IPS DF 4.7 (cell line): Measurements from ENCODE around the gene USP10.
"Not testable (repeated sequence)": the region's sequence is repeated elsewhere in the genome, so short reads cannot be mapped to it uniquely, and the experiment has no call there.

ENCODE experiments used
- DNase-seq: peaks from one replicate; pipeline ENCODE4 v3.0.0-alpha.2; 2013; ENCODE audit warnings: low spot score; ENCODE audit errors: extremely low read depth

The USP10 gene

GRCh38 chr16:84693869-84694268 is 5.9 kb upstream of the USP10 start:
- DNase-seq = not testable (repeated sequence)

DNA sequence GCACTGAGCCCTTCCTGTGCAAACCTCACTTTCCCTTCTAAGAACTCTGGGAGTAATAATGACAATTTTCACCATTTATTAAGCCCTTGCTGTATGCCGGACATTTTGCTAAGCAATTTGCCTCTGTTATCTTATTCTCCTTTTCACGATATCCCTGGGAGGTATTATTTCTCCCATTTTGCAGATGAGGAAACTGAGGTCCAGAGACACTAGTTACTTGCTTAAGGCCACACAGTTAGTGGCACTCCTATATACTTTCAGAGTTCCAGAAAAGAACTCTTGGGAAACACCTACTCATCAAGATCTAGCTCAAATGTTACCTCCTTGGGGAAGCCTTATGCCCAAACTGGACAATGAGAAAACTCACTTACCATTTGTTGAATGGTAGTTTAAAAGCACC is 4.8 kb upstream of the USP10 start:
- no peak for DNase-seq

GRCh38 chr16:84699147-84699711 is 571 bp upstream of the USP10 start:
- no peak for DNase-seq

- DNase-seq = no peak
These were observed 873 bp downstream of the USP10 start for GRCh38 chr16:84700446-84701300.

DNA sequence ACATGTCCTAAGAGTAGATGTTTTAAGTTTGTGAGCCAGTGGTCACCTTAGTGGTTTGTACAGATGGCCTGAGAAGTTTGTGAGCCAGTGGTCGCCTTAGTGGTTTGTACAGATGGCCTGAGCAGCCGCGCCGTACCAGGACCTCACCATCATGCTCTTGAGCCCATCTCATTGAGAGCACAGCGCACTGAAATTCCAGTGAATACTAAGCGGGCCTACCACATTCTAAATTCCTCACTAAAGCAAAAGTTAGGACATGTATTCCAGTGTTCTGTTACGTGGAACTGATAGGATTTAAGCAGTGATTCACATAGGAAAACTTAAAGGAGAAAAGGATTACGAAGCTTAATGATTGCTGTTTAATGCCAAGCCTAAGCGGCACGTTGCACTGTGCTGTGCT is 3.9 kb downstream of the USP10 start:
- no peak for DNase-seq

DNA sequence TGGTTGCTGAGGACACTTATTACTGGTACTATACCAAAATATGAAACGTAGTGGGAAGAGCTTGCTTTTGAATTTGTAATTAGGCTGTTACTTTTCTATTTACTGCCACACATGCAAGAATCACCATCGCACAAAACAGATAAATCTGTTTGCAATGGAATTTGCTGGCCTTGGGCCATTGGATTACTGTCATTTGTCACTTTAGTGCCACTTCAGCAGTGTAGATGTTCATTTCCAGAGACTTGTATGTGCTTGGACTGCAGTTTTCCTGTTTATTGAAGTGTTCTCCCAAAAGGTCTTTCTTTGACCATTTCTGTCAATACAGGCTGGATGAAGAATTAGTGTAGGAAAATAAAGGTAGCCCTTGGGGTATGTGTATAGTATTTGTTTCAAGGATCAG is 4.5 kb downstream of the USP10 start:
- DNase-seq = no peak

GRCh38 chr16:84706856-84707255 is 7.1 kb downstream of the USP10 start:
- DNase-seq = no peak

DNA sequence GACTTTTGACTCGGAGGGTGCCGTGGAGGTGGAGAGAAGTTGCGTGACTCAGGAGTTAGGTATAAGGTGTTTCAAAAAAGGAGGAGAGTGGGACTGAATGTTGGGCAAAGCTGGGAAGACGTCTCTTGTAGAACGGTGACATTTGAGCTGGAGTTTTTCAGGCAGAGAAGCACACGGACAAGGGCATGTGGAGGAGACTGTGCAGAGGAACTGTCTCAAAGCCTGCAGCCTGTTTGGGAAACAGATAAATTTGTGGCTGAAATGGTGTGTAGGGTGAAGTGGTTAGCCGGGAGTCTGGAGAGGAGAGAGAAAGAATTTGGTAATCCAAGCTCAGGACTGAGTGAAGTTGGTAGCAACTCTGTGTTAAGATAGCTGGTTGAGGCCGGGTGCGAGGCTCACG is 9.8 kb downstream of the USP10 start:
- DNase-seq = no peak

- DNase-seq = no peak
These were observed 10.9 kb downstream of the USP10 start for GRCh38 chr16:84710686-84711085.

DNA sequence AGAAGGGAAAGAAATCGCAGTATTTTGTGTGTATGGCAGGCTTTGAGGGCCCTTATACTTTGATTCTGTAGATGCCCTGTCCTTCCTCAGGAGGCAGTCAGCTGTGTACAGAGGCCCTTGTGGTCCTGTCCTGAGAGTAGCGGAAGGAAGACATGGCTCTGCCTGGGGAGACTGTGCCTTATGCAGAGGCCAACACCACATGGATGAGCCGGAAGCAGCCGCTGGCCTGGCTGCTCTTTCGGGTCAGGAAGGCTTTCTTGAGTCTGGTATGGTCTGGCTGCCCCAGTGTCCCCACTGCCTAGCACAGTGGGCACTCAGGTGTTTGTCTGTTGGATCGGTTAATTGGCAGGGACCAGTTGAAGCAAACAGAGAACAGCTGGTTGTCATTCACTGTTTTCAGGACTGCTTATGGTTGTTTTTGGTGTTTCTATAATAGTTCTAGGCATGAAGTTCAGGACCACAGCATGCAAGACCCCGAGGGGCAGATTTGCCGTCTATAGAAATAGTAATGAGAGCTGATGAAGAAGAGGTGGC is 12.4 kb downstream of the USP10 start:
- no peak for DNase-seq

DNA sequence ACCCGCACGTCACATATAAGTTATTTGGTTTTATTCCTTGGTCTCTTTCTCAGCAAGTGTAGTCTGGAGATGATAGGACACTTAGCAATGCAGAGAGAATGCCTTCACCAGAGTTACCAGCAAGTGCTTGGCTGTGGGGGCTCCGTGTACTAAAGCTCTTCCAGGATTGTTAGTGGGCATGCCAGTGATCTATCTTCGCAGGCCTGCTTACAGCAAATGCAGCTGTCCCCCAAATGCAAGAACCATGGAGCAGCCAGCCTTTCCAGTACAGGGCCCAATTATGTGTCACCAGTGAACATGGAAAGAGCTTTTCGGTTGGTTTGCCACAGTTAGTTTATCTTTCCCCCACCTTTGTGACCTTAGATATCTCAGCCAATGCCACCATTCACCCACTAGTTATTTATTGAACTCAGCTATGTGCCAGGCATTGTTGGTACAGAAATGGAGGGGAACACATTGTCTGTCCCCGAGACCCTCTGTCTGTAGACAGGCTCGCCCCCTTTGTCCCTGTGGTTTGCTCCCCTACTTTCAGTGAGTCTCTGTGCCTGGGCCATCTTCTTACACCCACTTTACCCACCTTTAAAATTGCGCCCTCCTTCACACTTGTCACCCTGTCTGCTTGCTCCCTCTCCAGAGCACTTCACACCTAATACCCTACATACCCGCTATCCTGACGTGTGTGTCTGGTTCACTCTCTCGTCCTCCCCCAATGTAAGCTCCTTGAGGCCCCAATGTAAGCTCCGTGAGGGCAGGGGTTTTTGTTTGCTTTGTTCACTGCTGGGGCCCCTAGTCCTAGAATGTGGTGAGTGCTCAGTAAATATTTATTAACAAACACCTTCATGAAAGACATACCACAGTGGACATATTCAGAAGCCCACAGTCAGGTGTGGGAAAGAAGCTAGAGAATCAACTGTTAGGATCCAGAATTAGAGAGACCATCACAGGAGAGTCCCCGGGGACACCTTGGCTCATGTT is 13.3 kb downstream of the USP10 start:
- no peak for DNase-seq

GRCh38 chr16:84714028-84714427 is 14.2 kb downstream of the USP10 start:
- no peak for DNase-seq

DNA sequence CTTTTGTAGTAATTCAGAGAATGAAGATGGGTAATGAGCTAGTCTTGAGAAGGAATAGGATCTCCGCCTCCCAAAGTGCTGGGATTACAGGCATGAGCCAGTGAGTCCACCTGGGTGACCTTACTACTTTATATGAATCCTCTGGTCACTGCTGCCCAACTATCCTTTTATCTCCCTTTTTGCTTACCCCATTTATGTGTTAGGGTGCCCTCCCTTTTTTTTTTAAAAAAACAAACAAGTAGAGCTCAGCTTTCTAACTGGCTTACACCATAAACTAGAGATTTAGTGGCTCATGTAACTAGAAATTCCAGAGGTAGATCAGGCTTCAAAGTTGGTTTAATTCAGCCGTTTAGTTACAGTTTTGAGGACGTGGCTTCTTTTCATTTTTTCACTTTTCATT is 15.6 kb downstream of the USP10 start:
- no peak for DNase-seq

DNA sequence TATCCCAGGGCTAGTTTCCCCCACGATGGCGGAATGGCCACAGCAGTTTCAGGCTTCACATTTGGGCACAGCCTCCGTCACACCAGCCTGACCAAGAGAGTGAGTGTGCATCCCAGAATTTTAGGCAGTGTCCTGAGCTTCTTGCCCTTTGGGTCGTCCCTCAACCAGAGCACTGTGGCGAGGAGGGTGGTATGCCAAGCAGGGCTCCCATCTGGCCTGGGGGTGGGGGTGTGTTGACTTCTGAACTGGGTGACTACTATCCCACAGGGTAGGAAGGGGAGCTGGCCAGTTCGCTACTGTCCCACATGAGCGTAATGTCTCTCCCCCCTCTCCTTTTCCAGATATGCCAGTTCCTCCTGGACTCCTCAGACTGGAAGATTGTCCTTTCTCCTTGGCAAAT is 16.1 kb downstream of the USP10 start:
- no peak for DNase-seq

DNA sequence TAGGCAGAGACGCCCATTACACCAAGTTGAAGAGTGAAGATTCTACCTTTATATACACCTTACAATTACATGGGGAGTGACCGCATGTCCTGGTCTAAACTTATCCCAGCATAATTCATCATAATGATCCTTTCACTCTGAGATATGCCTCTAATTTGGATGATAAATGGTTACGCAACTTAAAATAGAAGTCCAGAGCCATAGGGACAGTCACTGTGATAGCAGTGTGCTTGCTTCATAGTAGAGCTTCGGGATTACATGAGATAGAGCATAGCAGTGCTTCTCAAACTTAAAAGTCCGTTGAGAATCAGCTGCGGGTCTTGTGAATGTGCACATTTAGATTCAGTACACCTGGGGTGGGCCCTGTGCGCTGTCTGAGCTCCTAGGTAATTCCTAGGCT is 16.9 kb downstream of the USP10 start:
- no peak for DNase-seq

- no peak for DNase-seq
These were observed 17.7 kb downstream of the USP10 start for GRCh38 chr16:84717484-84717883.

DNA sequence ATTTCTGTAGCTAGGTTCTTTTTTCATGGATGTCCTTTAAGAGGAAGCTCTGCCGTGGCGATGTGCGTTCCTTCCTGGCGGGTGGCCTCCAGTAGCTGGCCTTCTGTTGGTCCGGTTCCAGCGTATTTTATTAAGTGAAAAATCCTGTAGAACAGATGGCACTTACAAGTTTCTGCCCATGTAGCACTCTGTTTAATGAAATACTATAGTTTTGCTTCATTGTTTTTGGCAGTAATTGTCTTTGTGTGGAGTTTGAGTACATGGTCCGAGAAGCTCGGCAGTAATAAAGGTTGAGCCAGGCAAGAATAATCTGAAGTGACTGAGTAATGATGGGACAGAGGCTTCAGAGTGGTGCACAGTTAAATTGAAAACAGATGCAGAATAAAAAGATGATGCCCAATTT is 20.4 kb downstream of the USP10 start:
- no peak for DNase-seq

GRCh38 chr16:84722068-84722467 is 22.3 kb downstream of the USP10 start:
- DNase-seq = no peak

DNA sequence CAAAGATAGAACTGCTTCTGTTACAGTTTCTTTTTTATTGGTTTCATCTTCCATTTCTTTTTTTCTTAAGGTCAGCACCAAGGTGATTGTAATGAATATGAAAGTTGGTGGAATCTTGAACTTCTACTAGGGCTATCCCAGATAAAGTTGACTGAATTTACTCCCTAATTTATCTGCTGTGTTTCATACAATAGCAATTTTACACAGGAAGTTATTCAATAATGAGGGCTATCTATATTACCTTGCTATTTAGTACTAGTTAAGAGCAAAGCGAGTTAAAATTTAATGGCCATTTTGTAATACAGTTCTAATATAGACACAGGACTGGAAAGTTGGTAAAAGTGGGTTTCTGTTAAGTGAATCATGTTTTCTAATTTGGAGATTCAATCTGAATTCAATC is 24.1 kb downstream of the USP10 start:
- no peak for DNase-seq

GRCh38 chr16:84724606-84725309 is 25.0 kb downstream of the USP10 start:
- DNase-seq = no peak

DNA sequence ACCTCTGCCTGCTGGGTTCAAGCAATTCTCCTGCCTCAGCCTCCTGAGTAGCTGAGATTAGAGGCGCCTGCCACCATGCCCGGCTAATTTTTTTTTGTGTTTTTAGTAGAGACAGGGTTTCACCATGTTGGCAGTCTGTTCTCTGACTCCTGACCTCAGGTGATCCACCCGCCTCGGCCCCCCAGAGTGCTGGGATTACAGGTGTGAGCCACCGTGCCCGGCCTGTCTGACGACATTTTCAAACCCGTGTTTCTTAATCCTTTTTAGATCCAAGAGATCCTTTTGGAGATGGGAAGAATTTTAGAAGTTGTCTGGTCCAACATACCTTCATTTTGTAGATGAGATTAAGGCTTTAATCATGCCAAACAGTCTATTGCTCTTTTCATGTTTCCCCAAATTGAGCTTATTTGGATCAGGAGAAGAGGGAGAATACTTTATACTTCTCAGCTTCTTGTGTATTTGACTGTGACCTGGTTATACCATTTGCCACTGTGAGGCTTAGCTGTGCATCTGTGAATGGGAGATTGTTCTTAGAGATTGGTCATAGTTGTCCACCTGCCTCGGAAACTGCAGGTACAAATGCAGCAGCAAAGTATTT is 25.8 kb downstream of the USP10 start:
- DNase-seq = no peak
